SU-DHL-6 (cell line): ENCODE results near the gene PDE4D.

Experiments
- H2AFZ ChIP-seq: fragments of 200-600 bp; sonication (generic); 2 replicates; pipeline ENCODE4 v1.6.1; 2014; ENCODE audit warnings: low read depth, mild to moderate bottlenecking, moderate library complexity, mixed read lengths, antibody characterized with exemption, low read length; ENCODE audit not compliant: severe bottlenecking
- H3F3A ChIP-seq: fragments of 200-600 bp; shearing (Covaris generic); 2 replicates; pipeline ENCODE4 v1.6.0; 2016; ENCODE audit warnings: antibody characterized with exemption, mild to moderate bottlenecking; ENCODE audit not compliant: insufficient read depth
- H3K27ac ChIP-seq: fragments of 200-600 bp; sonication (generic); 2 replicates; pipeline ENCODE4 v1.5.1; 2016; ENCODE audit warnings: low read depth, mild to moderate bottlenecking, low read length, moderate library complexity, mixed read lengths
- H3K27me3 ChIP-seq: fragments of 200-600 bp; sonication (generic), shearing (Covaris generic); 2 replicates; pipeline ENCODE4 v1.6.0; 2014; ENCODE audit warnings: mild to moderate bottlenecking, low read length
- H3K36me3 ChIP-seq: fragments of 200-600 bp; sonication (generic); 2 replicates; pipeline ENCODE4 v1.6.1; 2014; ENCODE audit warnings: mild to moderate bottlenecking, low read length, mixed read lengths
- H3K4me2 ChIP-seq: fragments of 300-600, 200-600 bp; shearing (Covaris generic), sonication (generic); 2 replicates; pipeline ENCODE4 v1.6.0; 2014; ENCODE audit warnings: low read length, low read depth, mild to moderate bottlenecking; ENCODE audit not compliant: poor library complexity, severe bottlenecking
- H3K4me3 ChIP-seq: fragments of 200-600 bp; sonication (generic); 2 replicates; pipeline ENCODE4 v1.5.1; 2014; ENCODE audit warnings: antibody characterized with exemption, low read length, mild to moderate bottlenecking, mixed read lengths; ENCODE audit not compliant: insufficient read depth, poor library complexity, severe bottlenecking
- H3K79me2 ChIP-seq: fragments of 200-600 bp; sonication (generic); 2 replicates; pipeline ENCODE4 v1.6.1; 2014; ENCODE audit warnings: mild to moderate bottlenecking, low read length, moderate library complexity; ENCODE audit not compliant: insufficient read depth
- H3K9ac ChIP-seq: fragments of 200-600 bp; sonication (generic); 2 replicates; pipeline ENCODE4 v1.7.0; 2014; ENCODE audit warnings: mild to moderate bottlenecking, low read length
- H3K9me2 ChIP-seq: fragments of 200-600 bp; sonication (generic); replicated peaks from 2 replicates; pipeline ENCODE4 v1.6.1; 2014; ENCODE audit warnings: low read length; ENCODE audit not compliant: insufficient read depth
- H3K9me3 ChIP-seq: fragments of 200-600 bp; sonication (generic); 2 replicates; pipeline ENCODE4 v1.6.1; 2014; ENCODE audit warnings: low read length, mixed read lengths; ENCODE audit not compliant: insufficient read depth
- H4K20me1 ChIP-seq: fragments of 200-600 bp; sonication (generic); 2 replicates; pipeline ENCODE4 v1.6.1; 2014; ENCODE audit warnings: low read depth, mild to moderate bottlenecking, antibody characterized with exemption, low read length, moderate library complexity, mixed read lengths
- EZH2phosphoT487 ChIP-seq: fragments of 200-600 bp; sonication (generic), shearing (Covaris generic); conservative IDR thresholded peaks from 2 replicates; pipeline ENCODE4 v1.6.1; 2018; ENCODE audit warnings: mild to moderate bottlenecking, antibody characterized with exemption, low read length, moderate library complexity, mixed read lengths
- TF ChIP-seq, protein P1 (sequence below): fragments of 200-600 bp; sonication (generic); IDR thresholded peaks from one replicate; pipeline ENCODE4 v1.5.1; 2017; ENCODE audit warnings: antibody characterized with exemption, mild to moderate bottlenecking, low read length, moderate library complexity; ENCODE audit not compliant: insufficient read depth, poor library complexity, severe bottlenecking

Gene PDE4D

DNA sequence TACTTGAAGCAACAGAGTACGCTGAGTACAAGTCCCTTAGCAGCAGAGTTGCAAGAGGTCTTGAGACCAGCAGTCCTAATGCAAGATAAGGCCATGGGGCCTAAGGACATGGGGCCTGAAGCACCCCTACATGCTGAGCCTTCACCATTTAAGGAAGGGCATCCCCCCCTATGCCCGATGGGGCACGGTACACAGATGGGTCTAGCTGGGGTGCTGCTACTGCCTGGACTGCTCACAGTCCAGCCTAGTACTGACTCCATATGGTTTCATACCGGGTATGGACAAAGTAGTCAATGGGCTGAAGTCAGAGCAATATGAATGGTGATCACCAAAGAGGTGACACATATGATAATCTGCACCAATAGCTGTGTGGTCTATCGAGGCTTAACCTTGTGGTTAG lies 178.3 kb downstream of the PDE4D start:
- Histone ChIP-seq H3K9me2 (no peaks in the 10 kb centered on the region), H3K4me2 (no peak overlapping the region), H2AFZ (no peak overlapping the region), H3K79me2 (no peaks in the 10 kb centered on the region), H3K27me3 (no peaks in the 10 kb centered on the region), H3K27ac (no peak overlapping the region), H3F3A (no peaks in the 10 kb centered on the region), H3K36me3 (no peaks in the 10 kb centered on the region), H3K4me3 (no peak overlapping the region), H3K9ac (no peak overlapping the region), H3K9me3 (peaks cover 12% of the 10 kb centered on the region), H4K20me1 (no peaks in the 10 kb centered on the region)
- TF ChIP-seq, protein P1, sequence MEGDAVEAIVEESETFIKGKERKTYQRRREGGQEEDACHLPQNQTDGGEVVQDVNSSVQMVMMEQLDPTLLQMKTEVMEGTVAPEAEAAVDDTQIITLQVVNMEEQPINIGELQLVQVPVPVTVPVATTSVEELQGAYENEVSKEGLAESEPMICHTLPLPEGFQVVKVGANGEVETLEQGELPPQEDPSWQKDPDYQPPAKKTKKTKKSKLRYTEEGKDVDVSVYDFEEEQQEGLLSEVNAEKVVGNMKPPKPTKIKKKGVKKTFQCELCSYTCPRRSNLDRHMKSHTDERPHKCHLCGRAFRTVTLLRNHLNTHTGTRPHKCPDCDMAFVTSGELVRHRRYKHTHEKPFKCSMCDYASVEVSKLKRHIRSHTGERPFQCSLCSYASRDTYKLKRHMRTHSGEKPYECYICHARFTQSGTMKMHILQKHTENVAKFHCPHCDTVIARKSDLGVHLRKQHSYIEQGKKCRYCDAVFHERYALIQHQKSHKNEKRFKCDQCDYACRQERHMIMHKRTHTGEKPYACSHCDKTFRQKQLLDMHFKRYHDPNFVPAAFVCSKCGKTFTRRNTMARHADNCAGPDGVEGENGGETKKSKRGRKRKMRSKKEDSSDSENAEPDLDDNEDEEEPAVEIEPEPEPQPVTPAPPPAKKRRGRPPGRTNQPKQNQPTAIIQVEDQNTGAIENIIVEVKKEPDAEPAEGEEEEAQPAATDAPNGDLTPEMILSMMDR: no peak
- no peak for TF ChIP-seq EZH2phosphoT487

DNA sequence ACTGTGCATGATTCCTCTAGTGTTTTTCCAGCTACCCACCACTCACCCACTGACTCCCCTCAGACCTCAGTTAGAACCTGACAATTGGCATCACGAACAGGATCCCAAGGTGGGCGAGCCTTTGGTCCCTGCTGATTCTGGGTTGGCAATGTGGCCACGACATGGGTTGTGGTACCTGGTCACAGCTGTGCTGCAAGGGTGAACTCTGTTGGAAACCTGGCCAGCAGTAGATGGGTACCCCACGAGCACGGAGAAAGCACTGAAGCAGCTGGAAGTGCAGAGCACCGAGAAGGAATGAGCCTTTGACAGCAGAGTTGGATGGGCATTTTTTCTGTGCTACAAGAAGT lies 180.1 kb downstream of the PDE4D start:
- no peak overlapping the region for H3K27ac ChIP-seq
- no peaks in the 10 kb centered on the region for H3K27me3 ChIP-seq
- H3K9me3 ChIP-seq: peaks cover 12% of the 10 kb centered on the region
- no peaks in the 10 kb centered on the region for H3K79me2 ChIP-seq
- no peak overlapping the region for H3K9ac ChIP-seq
- H3K4me2 ChIP-seq: no peak overlapping the region
- no peaks in the 10 kb centered on the region for H4K20me1 ChIP-seq
- no peaks in the 10 kb centered on the region for H3K36me3 ChIP-seq
- no peak overlapping the region for H2AFZ ChIP-seq
- no peaks in the 10 kb centered on the region for H3F3A ChIP-seq
- H3K9me2 ChIP-seq: no peaks in the 10 kb centered on the region
- no peak overlapping the region for H3K4me3 ChIP-seq
- no peak for TF ChIP-seq EZH2phosphoT487
- TF ChIP-seq, protein P1: no peak

DNA sequence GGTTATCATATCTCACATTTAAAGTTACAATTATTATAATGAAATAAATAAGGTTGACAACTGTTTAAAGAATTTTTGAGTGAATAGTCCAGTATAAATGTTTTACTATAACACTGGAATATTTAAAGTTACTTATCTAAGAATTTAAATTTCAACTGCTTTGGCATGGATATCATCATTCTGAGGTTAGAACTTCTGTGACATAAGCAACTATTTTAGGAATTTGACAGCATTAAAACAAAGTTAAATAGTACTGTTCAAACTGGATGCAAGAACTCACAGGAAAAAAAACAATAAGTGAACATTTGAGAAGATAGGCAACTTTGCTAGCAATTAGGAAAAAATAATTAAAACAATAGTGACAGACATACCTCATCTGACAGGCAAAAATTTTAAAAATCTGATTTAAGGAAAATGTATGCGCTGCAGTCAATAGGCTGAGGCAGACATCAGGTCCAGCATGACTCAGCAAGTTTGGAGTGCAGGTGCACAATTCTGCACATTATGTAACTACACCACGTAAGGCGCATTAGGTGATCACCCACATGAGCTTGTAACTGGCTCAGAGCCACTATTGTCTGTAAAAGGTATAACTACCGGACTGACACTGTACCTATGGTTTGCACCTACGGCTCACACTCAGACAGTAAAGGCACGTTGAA lies 180.6 kb downstream of the PDE4D start:
- H3K4me3 ChIP-seq: no peak overlapping the region
- H2AFZ ChIP-seq: no peak overlapping the region
- no peaks in the 10 kb centered on the region for H4K20me1 ChIP-seq
- no peaks in the 10 kb centered on the region for H3K9me2 ChIP-seq
- no peaks in the 10 kb centered on the region for H3K27me3 ChIP-seq
- no peak overlapping the region for H3K4me2 ChIP-seq
- no peaks in the 10 kb centered on the region for H3K79me2 ChIP-seq
- peaks cover 12% of the 10 kb centered on the region for H3K9me3 ChIP-seq
- TF ChIP-seq EZH2phosphoT487: no peak
- TF ChIP-seq, protein P1: no peak
- H3K36me3 ChIP-seq: no peaks in the 10 kb centered on the region
- no peak overlapping the region for H3K27ac ChIP-seq
- H3F3A ChIP-seq: no peaks in the 10 kb centered on the region
- H3K9ac ChIP-seq: no peak overlapping the region
